ENCODE measurements around the gene PDZD7.

DNA sequence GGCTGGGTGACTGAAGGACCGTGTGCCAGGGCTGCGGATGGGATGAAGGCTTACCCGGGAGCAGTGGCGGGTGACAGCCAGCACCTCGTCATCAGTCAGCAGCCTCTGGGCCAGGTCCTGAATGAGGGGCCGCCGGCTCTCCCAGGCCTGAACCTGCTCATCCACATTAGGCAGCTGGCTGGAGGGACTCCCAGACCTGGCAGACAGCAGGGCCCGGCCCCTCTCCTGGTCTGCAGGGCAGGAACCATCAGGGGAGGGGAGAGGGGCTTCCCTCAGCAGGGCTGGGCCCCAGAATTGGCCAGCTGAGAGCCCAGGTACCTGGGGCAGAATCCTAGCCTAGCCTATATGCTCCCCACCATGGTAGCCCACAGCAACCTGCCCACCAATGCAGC is 15.4 kb downstream of the PDZD7 start:
- TF ChIP-seq, protein P1, sequence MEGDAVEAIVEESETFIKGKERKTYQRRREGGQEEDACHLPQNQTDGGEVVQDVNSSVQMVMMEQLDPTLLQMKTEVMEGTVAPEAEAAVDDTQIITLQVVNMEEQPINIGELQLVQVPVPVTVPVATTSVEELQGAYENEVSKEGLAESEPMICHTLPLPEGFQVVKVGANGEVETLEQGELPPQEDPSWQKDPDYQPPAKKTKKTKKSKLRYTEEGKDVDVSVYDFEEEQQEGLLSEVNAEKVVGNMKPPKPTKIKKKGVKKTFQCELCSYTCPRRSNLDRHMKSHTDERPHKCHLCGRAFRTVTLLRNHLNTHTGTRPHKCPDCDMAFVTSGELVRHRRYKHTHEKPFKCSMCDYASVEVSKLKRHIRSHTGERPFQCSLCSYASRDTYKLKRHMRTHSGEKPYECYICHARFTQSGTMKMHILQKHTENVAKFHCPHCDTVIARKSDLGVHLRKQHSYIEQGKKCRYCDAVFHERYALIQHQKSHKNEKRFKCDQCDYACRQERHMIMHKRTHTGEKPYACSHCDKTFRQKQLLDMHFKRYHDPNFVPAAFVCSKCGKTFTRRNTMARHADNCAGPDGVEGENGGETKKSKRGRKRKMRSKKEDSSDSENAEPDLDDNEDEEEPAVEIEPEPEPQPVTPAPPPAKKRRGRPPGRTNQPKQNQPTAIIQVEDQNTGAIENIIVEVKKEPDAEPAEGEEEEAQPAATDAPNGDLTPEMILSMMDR (IDR thresholded peaks at IDR 0.05): no peak
- no peak for TF ChIP-seq POLR2A (IDR thresholded peaks at IDR 0.05; ENCODE audit: low read depth)

Measured in esophagus muscularis mucosa (tissue), 3 donors.